Loucy (cell line): Measurements from ENCODE around the gene SHB.

Experiments used
- EZH2phosphoT487 ChIP-seq: fragments of 200-600 bp; IDR thresholded peaks from 2 replicates; pipeline ENCODE4 v1.6.1; 2018; ENCODE audit warnings: antibody characterized with exemption, mild to moderate bottlenecking, moderate library complexity, borderline replicate concordance
- TF ChIP-seq, protein P1 (sequence below): fragments of 200-600 bp; sonication (generic); conservative IDR thresholded peaks from 2 replicates; pipeline ENCODE4 v1.5.1; 2014; ENCODE audit warnings: mild to moderate bottlenecking, antibody characterized with exemption, low read length

DNA sequence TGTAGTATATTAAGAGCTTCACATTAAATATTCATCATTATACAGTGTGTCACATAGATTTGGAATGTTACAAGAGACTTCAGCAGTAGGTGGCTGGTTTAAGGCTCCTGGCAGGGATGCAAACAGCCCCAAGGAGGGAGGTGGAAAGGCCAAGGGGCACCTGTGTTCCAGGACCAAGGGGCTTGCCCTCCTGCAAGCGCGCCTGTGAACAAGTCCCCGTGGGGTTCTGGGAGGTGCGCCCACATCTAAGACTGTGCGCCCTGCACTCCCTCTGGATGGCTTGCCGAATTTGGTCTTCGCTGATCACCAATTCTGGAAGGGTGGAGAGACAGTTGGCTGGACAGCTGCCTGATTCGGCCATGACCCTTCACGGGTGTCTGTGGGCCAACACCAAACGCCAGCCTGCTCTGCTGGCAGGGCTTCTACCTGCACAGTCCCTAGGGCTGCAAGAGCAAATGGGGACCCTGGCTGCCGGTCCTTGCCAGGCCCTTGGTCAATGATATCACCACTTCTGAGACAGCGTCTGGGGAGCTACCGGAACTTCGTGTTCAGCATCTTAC is 153.0 kb downstream of the SHB start:
- TF ChIP-seq, protein P1, sequence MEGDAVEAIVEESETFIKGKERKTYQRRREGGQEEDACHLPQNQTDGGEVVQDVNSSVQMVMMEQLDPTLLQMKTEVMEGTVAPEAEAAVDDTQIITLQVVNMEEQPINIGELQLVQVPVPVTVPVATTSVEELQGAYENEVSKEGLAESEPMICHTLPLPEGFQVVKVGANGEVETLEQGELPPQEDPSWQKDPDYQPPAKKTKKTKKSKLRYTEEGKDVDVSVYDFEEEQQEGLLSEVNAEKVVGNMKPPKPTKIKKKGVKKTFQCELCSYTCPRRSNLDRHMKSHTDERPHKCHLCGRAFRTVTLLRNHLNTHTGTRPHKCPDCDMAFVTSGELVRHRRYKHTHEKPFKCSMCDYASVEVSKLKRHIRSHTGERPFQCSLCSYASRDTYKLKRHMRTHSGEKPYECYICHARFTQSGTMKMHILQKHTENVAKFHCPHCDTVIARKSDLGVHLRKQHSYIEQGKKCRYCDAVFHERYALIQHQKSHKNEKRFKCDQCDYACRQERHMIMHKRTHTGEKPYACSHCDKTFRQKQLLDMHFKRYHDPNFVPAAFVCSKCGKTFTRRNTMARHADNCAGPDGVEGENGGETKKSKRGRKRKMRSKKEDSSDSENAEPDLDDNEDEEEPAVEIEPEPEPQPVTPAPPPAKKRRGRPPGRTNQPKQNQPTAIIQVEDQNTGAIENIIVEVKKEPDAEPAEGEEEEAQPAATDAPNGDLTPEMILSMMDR, result no peak
- no peak for TF ChIP-seq EZH2phosphoT487
